Heart right ventricle (tissue), 16 donors: ENCODE results near the gene C6. TPM values are rescaled to one million over a fixed set of nuclear protein-coding genes. Genes with fewer than 3 reads are reported as not detected.

Experiments used
- ATAC-seq, 8 donors: fragments of 200-7000 bp; cut with Tn5 transposase; one replicate each; pipeline ENCODE4 v1.9.1; 2020; ENCODE audit warnings: mild to moderate bottlenecking in 8 of 8, moderate library complexity in 8 of 8, moderate number of reproducible peaks in 1 of 8
- DNase-seq, 2 donors: peaks; one replicate each; pipeline ENCODE4 v3.0.0-alpha.2; 2020
- H3K27ac ChIP-seq, 10 donors: fragments of 200-600 bp; sonication (generic) in 2 of 10; one replicate each; pipeline versions ENCODE4 v1.5.0 to v1.8.0; 2020 to 2022; ENCODE audit warnings: mild to moderate bottlenecking in 3 of 10
- H3K27me3 ChIP-seq, 7 donors: fragments of 200-600 bp; one replicate each; pipeline ENCODE4 v1.8.0; 2021 to 2022; ENCODE audit warnings: mild to moderate bottlenecking in 2 of 7
- H3K36me3 ChIP-seq, 9 donors: fragments of 200-600 bp; sonication (generic) in 1 of 9; one replicate each; pipeline versions ENCODE4 v1.5.0 to v1.8.0; 2020 to 2022; ENCODE audit warnings: mild to moderate bottlenecking in 2 of 9
- H3K4me1 ChIP-seq, 9 donors: fragments of 200-600 bp; sonication (generic) in 1 of 9; one replicate each; pipeline versions ENCODE4 v1.5.0 to v1.8.0; 2020 to 2022; ENCODE audit warnings: mild to moderate bottlenecking in 4 of 9
- H3K4me3 ChIP-seq, 10 donors: fragments of 200-600 bp; sonication (generic) in 2 of 10; one replicate each; pipeline versions ENCODE4 v1.5.0 to v1.8.0; 2020 to 2022; ENCODE audit warnings: mild to moderate bottlenecking in 7 of 10, moderate library complexity in 2 of 10
- H3K9me3 ChIP-seq, 11 donors: fragments of 200-600 bp in 10 of 11; sonication (generic) in 2 of 11; one replicate each; pipeline versions ENCODE4 v1.5.0 to v1.8.0; 2013 to 2022; ENCODE audit warnings: mild to moderate bottlenecking in 2 of 11, control low read depth in 1 of 11, moderate library complexity in 1 of 11
- WGBS, 2 donors: extraction: QIAGEN DNeasy Blood & Tissue Kit; methylation state at CpG; one replicate each; pipeline ENCODE4 v1.1.7; 2013; ENCODE audit warnings: inconsistent platforms in 1 of 2; 5-methylcytosine and 5-hydroxymethylcytosine counted together
- intact Hi-C, 10 donors: fragments of 100-400 bp; cut with DNase I; formaldehyde crosslinking; loops; one replicate each; pipeline versions ENCODE4 v1.11.1 to v1.14.2; 2022
- polyA plus RNA-seq, 2 donors: library from polyadenylated mRNA; stranded (reverse); fragments of 200-250 nt; gene quantifications; one replicate each; pipeline ENCODE4 v1.2.3, GENCODE V29; 2013
- total RNA-seq, 10 donors: library from RNA; stranded (reverse); fragmentation: NEBNext Ultra II Directional in 3 of 10; extraction: Animal tissue kit (Norgen Biotek cat#: 25700) in 3 of 10; gene quantifications; one replicate each; pipeline versions ENCODE4 v1.2.1 to v1.2.4, GENCODE V29; 2021 to 2023
- TF ChIP-seq, protein P1 (sequence below), 9 donors: fragments of 200-600 bp; sonication (generic) in 2 of 9; IDR thresholded peaks; one replicate each; pipeline versions ENCODE4 v1.5.0 to v1.8.0; 2021 to 2022; ENCODE audit warnings: antibody characterized with exemption in 9 of 9, mild to moderate bottlenecking in 5 of 9, moderate library complexity in 1 of 9
- donor health status: Arrhythmogenic right ventricular cardiomyopathy.
- donor health status: ischemic (EF 13 %, LVEDD 7.1; RV severe dilation, severe dysfunction).
- donor health status: healthy with polysubstance abuse.
- donor health status: DM: no; HTN: yes; CAD: no.
- donor health status: DM: no; HTN: no; CAD: no.
- donor health status: ischemic (EF 25% LVEDD 6.9; RV normal size, moderate dysfunction).
- donor health status: ischemic (EF 25% LVEDD 5.7; RV mildly dilated, moderate dysfunction).
- donor health status: healthy.
- donor health status: DM: yes; HTN: yes; CAD: no.
- donor health status: Ischemic cardiomyopathy.
- donor health status: ischemic (EF 35%, LVEDD 5.7; RV mildly dilated, moderate dysfunction).
- donor health status: nonischemic (EF 11% LVEDD 7.7; RV severe dilation, severe dysfunction).
- donor health status: DM: yes; HTN: yes; CAD: no.
- donor health status: PGD.
- donor health status: ischemic (EF 29% LVEDD 5.4; RV normal size, mild dysfunction).
- donor health status: nonischemic (EF 23%, LVEDD 6.1; RV moderate dilation, normal function).

The C6 gene
- total and polyA plus RNA-seq, 12 donors, result 6.1 to 184 (median 51.9) TPM

DNA sequence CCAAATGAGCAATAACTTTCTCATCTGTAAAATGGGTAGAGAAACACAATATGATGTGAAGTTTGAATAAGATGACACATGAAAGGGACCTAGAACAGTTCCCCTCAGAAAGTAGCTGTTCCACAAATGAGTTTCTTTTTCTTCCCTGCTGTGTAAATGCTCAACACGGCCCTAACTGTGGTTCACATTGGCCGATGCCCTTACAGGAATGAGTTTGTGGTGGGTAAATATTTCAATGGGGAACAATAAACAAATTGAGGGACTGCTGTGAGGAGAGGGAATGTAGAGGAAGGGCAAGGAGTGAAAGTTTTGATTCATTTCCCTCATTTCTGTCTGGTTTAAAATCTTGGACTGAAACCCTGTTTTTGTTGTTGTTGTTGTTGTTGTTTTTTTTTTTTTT lies 12.8 kb downstream of the C6 start:
- WGBS, 2 donors, result 89 to 90% methylated on average over 2 of the region's 2 CpGs
- ATAC-seq, result no peak

DNA sequence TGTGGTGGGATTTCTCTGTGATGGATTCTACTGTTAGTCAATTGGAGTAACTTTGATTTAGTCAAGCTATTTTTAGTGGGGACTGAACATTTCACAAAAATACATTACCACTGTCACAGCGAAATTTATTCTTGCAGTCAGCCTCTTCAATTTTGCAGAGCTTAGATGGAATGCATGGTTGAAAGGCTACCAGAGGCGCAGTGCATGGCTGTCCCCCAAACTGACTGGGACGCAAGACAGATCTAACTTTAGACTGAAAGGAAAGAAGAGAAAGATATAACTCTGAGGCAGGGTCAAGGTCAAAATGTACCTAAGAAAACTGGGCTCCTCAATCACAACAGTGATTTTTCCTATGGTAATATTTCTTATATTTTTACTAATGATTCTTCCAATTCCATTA lies 13.7 kb downstream of the C6 start:
- H3K9me3 ChIP-seq, result peaks cover 0 to 9% (median 0%) of the 10 kb centered on the region in 11 donors
- no peak overlapping the region for H3K4me3 ChIP-seq
- peaks cover 0 to 18% (median 9%) of the 10 kb centered on the region in 9 donors for H3K4me1 ChIP-seq
- no peaks in the 10 kb centered on the region for H3K27me3 ChIP-seq
- ATAC-seq, result peak in 6 of 8 donors; percentile 38 to 88 (median 77)
- no peak for DNase-seq
- H3K36me3 ChIP-seq, result peaks cover 0 to 12% (median 0%) of the 10 kb centered on the region in 9 donors
- WGBS, 2 donors, result 30 to 38% methylated on average over 3 of the region's 3 CpGs
- TF ChIP-seq, protein P1, sequence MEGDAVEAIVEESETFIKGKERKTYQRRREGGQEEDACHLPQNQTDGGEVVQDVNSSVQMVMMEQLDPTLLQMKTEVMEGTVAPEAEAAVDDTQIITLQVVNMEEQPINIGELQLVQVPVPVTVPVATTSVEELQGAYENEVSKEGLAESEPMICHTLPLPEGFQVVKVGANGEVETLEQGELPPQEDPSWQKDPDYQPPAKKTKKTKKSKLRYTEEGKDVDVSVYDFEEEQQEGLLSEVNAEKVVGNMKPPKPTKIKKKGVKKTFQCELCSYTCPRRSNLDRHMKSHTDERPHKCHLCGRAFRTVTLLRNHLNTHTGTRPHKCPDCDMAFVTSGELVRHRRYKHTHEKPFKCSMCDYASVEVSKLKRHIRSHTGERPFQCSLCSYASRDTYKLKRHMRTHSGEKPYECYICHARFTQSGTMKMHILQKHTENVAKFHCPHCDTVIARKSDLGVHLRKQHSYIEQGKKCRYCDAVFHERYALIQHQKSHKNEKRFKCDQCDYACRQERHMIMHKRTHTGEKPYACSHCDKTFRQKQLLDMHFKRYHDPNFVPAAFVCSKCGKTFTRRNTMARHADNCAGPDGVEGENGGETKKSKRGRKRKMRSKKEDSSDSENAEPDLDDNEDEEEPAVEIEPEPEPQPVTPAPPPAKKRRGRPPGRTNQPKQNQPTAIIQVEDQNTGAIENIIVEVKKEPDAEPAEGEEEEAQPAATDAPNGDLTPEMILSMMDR (IDR thresholded peaks at IDR 0.05), result no peak
- intact Hi-C loops, result loop anchor here in 5 of 10 donors (5.0 to 10.0 kb wide), 7 partner anchors 63 to 305 kb away; partner anchors contain the start of gene C7 (in 1 of the 5)
- H3K27ac ChIP-seq, result peak overlapping the region; percentile 7 to 73 (median 54)

More for the DNA sequence above, 12.8 kb downstream of the C6 start:
- Histone ChIP-seq H3K27ac (peak overlapping the region in 4 of 10 donors; percentile 59 to 73 (median 64)), H3K4me3 (no peak overlapping the region), H3K9me3 (peaks cover 0 to 14% (median 5%) of the 10 kb centered on the region in 11 donors), H3K4me1 (peaks cover 0 to 15% (median 8%) of the 10 kb centered on the region in 9 donors), H3K36me3 (peaks cover 0 to 12% (median 0%) of the 10 kb centered on the region in 9 donors), H3K27me3 (no peaks in the 10 kb centered on the region)
- intact Hi-C loops, result no loop called here
- no peak for DNase-seq
- TF ChIP-seq, protein P1 (IDR thresholded peaks at IDR 0.05), result no peak

DNA sequence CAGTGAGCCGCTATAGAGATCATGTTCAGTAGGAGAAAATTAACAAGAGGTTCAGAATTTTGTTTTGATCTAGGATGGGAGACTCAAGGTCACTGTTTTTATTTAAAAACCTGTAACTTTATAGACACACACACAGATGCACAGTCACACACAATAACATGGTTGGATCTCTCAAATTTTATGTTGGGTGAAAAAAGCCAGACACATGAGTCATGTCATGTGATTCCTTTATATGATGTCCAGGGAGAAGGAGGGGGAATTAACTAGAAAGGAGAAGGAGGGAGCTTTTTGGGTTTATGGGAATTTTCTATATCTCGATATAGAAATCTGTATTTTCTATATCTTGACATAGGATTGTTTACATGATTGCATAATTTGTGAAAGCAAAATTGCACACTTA lies 17.1 kb downstream of the C6 start:
- 98 to 100% methylated on average over 2 of the region's 2 CpGs for WGBS, 2 donors
- intact Hi-C loops, result loop anchor here in 5 of 10 donors (5.0 to 10.0 kb wide), 7 partner anchors 66 to 309 kb away; partner anchors contain the start of gene C7 (in 1 of the 5)
- TF ChIP-seq, protein P1 (IDR thresholded peaks at IDR 0.05), result no peak
- no peak overlapping the region for H3K27ac ChIP-seq
- H3K9me3 ChIP-seq, result peaks cover 0 to 3% (median 0%) of the 10 kb centered on the region in 11 donors
- no peak for DNase-seq
- H3K36me3 ChIP-seq, result no peaks in the 10 kb centered on the region
- no peaks in the 10 kb centered on the region for H3K27me3 ChIP-seq
- no peak for ATAC-seq
- H3K4me1 ChIP-seq, result peaks cover 4 to 41% (median 24%) of the 10 kb centered on the region in 9 donors
- H3K4me3 ChIP-seq, result no peak overlapping the region

DNA sequence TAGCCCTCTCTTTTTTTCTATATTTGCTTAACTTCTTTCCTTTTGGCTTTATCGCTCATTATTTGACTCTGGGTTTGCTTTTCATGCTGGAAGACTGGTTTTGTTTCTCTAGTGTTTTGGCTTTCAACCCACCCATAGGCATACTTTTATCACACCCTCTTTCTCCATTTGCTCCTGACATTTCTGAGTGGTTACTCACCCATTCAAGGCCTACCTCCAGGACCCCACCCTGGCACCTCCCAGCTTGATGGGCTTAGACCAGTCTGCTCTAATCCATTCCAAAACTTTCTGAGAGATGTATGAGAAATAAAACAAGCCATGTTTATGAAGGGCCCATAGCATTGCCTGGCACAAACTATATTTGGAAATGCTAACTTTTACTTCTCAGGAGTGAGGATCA lies 18.1 kb downstream of the C6 start:
- no peak for DNase-seq
- Histone ChIP-seq H3K9me3 (peaks cover 0 to 3% (median 0%) of the 10 kb centered on the region in 11 donors), H3K27me3 (no peaks in the 10 kb centered on the region), H3K4me1 (peaks cover 4 to 41% (median 24%) of the 10 kb centered on the region in 9 donors), H3K36me3 (no peaks in the 10 kb centered on the region), H3K4me3 (no peak overlapping the region), H3K27ac (peak overlapping the region; percentile 35 to 84 (median 70))
- no peak for ATAC-seq
- 100% methylated on average over 1 of the region's 1 CpG for WGBS, 2 donors
- intact Hi-C loops, result loop anchor here in 5 of 10 donors (5.0 to 10.0 kb wide), 7 partner anchors 67 to 310 kb away; partner anchors contain the start of gene C7 (in 1 of the 5)
- TF ChIP-seq, protein P1 (IDR thresholded peaks at IDR 0.05), result no peak
